ENCODE measurements around the gene CDH18.

The CDH18 gene

GRCh38 chr5:19987612-19988361 is at the start of gene CDH18:
Gene CDH18, minus strand, starts transcription at chr5:19988200. Its CDS starts 149,214 bp downstream, at chr5:19838986.
- peak; percentile 88 for DNase-seq

GRCh38 chr5:20034717-20035116 is 46.7 kb upstream of the CDH18 start:
- no peak for DNase-seq

- DNase-seq: no peak
These were observed 45.9 kb upstream of the CDH18 start for GRCh38 chr5:20033881-20034280.

GRCh38 chr5:20032896-20033295 is 44.9 kb upstream of the CDH18 start:
- DNase-seq: no peak

GRCh38 chr5:20030125-20030524 is 42.1 kb upstream of the CDH18 start:
- no peak for DNase-seq

- no peak for DNase-seq
These were observed 41.3 kb upstream of the CDH18 start for GRCh38 chr5:20029266-20029665.

- DNase-seq: no peak
These were observed 40.5 kb upstream of the CDH18 start for GRCh38 chr5:20028506-20028905.

- DNase-seq: no peak
These were observed 35.7 kb upstream of the CDH18 start for GRCh38 chr5:20023686-20024180.

GRCh38 chr5:20020247-20020646 is 32.2 kb upstream of the CDH18 start:
- DNase-seq: no peak

- no peak for DNase-seq
These were observed 29.0 kb upstream of the CDH18 start for GRCh38 chr5:20017021-20017420.

- DNase-seq: no peak
These were observed 12.4 kb upstream of the CDH18 start for GRCh38 chr5:20000416-20000815.

GRCh38 chr5:19988457-19988856 is 457 bp upstream of the CDH18 start:
- no peak for DNase-seq

GRCh38 chr5:19986806-19987205 is 1.2 kb downstream of the CDH18 start:
- DNase-seq: no peak

- DNase-seq: no peak
These were observed 1.9 kb downstream of the CDH18 start for GRCh38 chr5:19986031-19986619.

- DNase-seq: no peak
These were observed 9.5 kb downstream of the CDH18 start for GRCh38 chr5:19978476-19978875.

GRCh38 chr5:19977099-19977498 is 10.9 kb downstream of the CDH18 start:
- DNase-seq: no peak

- DNase-seq: no peak
These were observed 12.2 kb downstream of the CDH18 start for GRCh38 chr5:19975795-19976194.

GRCh38 chr5:19960451-19960850 is 27.5 kb downstream of the CDH18 start:
- no peak for DNase-seq

GRCh38 chr5:19959830-19960384 is 28.1 kb downstream of the CDH18 start:
- DNase-seq: no peak

- no peak for DNase-seq
These were observed 37.1 kb downstream of the CDH18 start for GRCh38 chr5:19950897-19951296.

GRCh38 chr5:19940192-19940591 is 47.8 kb downstream of the CDH18 start:
- DNase-seq: no peak

- no peak for DNase-seq
These were observed 57.5 kb downstream of the CDH18 start for GRCh38 chr5:19930451-19930850.

- DNase-seq: no peak
These were observed 59.2 kb downstream of the CDH18 start for GRCh38 chr5:19928562-19929421.

Data from NCI-H510A treated with DMSO at 0.1 percent for 48 hours (cell line).